HepG2 (cell line): ENCODE results near the gene RPL41. TPM values are rescaled to one million over a fixed set of nuclear protein-coding genes. Genes with fewer than 3 reads are reported as not detected.

Source experiments
- ATAC-seq: fragments of 200-7000 bp; cut with Tn5 transposase; 3 replicates; pipeline ENCODE4 v1.9.1; 2020; ENCODE audit warnings: mild to moderate bottlenecking, moderate library complexity
- BruUV-seq: library from RNA; stranded (reverse); fragments of 400-500 nt; replicated peaks from 2 replicates; lab custom pipeline; 2021; lab: Mats Ljungman, UMichigan
- CTCF ChIA-PET: fragments of 300-600 bp; formaldehyde crosslinking; extraction: SDS; loops from one replicate; lab custom pipeline; 2021; ENCODE audit warnings: low total read pairs, inconsistent platforms, low intra/inter-chr PET ratio; lab: Yijun Ruan, JAX
- POLR2A ChIA-PET: fragments of 350-600 bp; sonication (Branson Sonifier 250); formaldehyde crosslinking; loops from one replicate; lab custom pipeline; 2020; ENCODE audit warnings: antibody characterized with exemption, inconsistent platforms; lab: Yijun Ruan, JAX
- DNase-seq: peaks from one replicate; pipeline ENCODE4 v3.0.0-alpha.2; 2015; ENCODE audit warnings: low spot score
- FAIRE-seq: peaks from 3 replicates; lab custom pipeline; 2011; peaks lifted over from hg19 to GRCh38; lab: Jason Lieb, UNC
- H2AFZ ChIP-seq: one replicate; pipeline ENCODE4 v1.6.1; 2011; ENCODE audit warnings: low read length, inconsistent platforms
- H3K27ac ChIP-seq: fragments of 300-600 bp; 3 replicates; pipeline ENCODE4 v1.8.0; 2011; ENCODE audit warnings: mixed run types, mild to moderate bottlenecking, mixed read lengths, low read length, inconsistent platforms; ENCODE audit not compliant: insufficient read depth; ENCODE audit errors: extremely low read length
- H3K27me3 ChIP-seq, 2 experiments: fragments of 200-600 bp in 1 of 2; 2 replicates in 1 of 2; 3 replicates in 1 of 2; pipeline versions ENCODE4 v1.6.0 to v1.8.0; 2011; ENCODE audit warnings: low read length in 2 of 2, mild to moderate bottlenecking in 2 of 2, moderate library complexity in 2 of 2, inconsistent platforms in 1 of 2; ENCODE audit not compliant: insufficient read depth in 2 of 2, control insufficient read depth in 1 of 2
- H3K36me3 ChIP-seq, 2 experiments: fragments of 200-600 bp in 1 of 2; replicated peaks in 1 of 2; 2 replicates in 1 of 2; 3 replicates in 1 of 2; pipeline versions ENCODE4 v1.5.1 to v1.8.0; 2011; ENCODE audit warnings: low read length in 2 of 2, inconsistent platforms in 1 of 2; ENCODE audit not compliant: insufficient read depth in 2 of 2, control insufficient read depth in 1 of 2
- H3K4me1 ChIP-seq: 2 replicates; pipeline ENCODE4 v1.5.1; 2012; ENCODE audit warnings: low read length, inconsistent platforms; ENCODE audit not compliant: insufficient read depth
- H3K4me2 ChIP-seq: 2 replicates; pipeline ENCODE4 v1.6.0; 2011; ENCODE audit warnings: low read depth, low read length, inconsistent platforms
- H3K4me3 ChIP-seq, 3 experiments: fragments of 200-600 bp in 1 of 3; sonication (generic), shearing (Covaris generic) in 1 of 3; replicated peaks in 1 of 3; 2 replicates each; pipeline ENCODE4 v1.5.1; 2011 to 2016; ENCODE audit warnings: low read length in 3 of 3, inconsistent platforms in 2 of 3, low read depth in 2 of 3, mild to moderate bottlenecking in 2 of 3, control low read depth in 1 of 3, mixed read lengths in 1 of 3; ENCODE audit not compliant: insufficient read depth in 1 of 3
- H3K79me2 ChIP-seq: one replicate; pipeline ENCODE4 v1.6.1; 2011; ENCODE audit warnings: low read length, inconsistent platforms; ENCODE audit not compliant: insufficient read depth
- H3K9ac ChIP-seq: 2 replicates; pipeline ENCODE4 v1.6.0; 2011; ENCODE audit warnings: mild to moderate bottlenecking, low read depth, low read length, inconsistent platforms; ENCODE audit not compliant: insufficient read depth
- H3K9me3 ChIP-seq: 2 replicates; pipeline ENCODE4 v1.5.1; 2012; ENCODE audit warnings: mild to moderate bottlenecking, low read length
- H4K20me1 ChIP-seq: 2 replicates; pipeline ENCODE4 v1.6.0; 2011; ENCODE audit warnings: inconsistent platforms, mild to moderate bottlenecking, low read length, moderate library complexity; ENCODE audit not compliant: insufficient read depth
- CEBPG ChIP-seq: IDR thresholded peaks from 2 replicates; pipeline ENCODE4 v1.6.1; 2016
- ELF4 ChIP-seq: sonication (generic); formaldehyde crosslinking; IDR thresholded peaks from 2 replicates; pipeline ENCODE4 v1.5.0; 2020; ENCODE audit warnings: missing genetic modification reagents, mild to moderate bottlenecking, moderate library complexity, borderline replicate concordance
- FOXP1 ChIP-seq, 2 experiments: fragments of 450-650 bp in 1 of 2; IDR thresholded peaks; 2 replicates each; pipeline ENCODE4 v1.6.1; 2017 to 2018; ENCODE audit warnings: antibody characterized with exemption in 1 of 2
- HDAC1 ChIP-seq: sonication (generic); formaldehyde crosslinking; IDR thresholded peaks from 2 replicates; pipeline ENCODE4 v1.5.1; 2020; ENCODE audit warnings: mild to moderate bottlenecking, missing genetic modification reagents
- HMG20A ChIP-seq: IDR thresholded peaks from 2 replicates; pipeline ENCODE4 v1.6.1; 2016; ENCODE audit warnings: borderline replicate concordance
- HOXA3 ChIP-seq: sonication (generic); formaldehyde crosslinking; IDR thresholded peaks from 2 replicates; pipeline ENCODE4 v1.5.0; 2020; ENCODE audit warnings: missing genetic modification reagents
- KAT7 ChIP-seq: IDR thresholded peaks from 2 replicates; pipeline ENCODE4 v1.6.1; 2018; ENCODE audit warnings: borderline replicate concordance, missing compliant biosample characterization
- KMT2A ChIP-seq: sonication (generic); formaldehyde crosslinking; IDR thresholded peaks from 2 replicates; pipeline ENCODE4 v1.4.0; 2020; ENCODE audit warnings: missing genetic modification reagents
- LBX2 ChIP-seq: sonication (generic); formaldehyde crosslinking; IDR thresholded peaks from 2 replicates; pipeline ENCODE4 v1.5.0; 2020; ENCODE audit warnings: missing genetic modification reagents, mild to moderate bottlenecking, borderline replicate concordance
- MIER2 ChIP-seq: IDR thresholded peaks from 2 replicates; pipeline ENCODE4 v1.6.1; 2016; ENCODE audit warnings: missing biosample characterization, missing genetic modification reagents
- PPARG ChIP-seq: conservative IDR thresholded peaks from 2 replicates; pipeline ENCODE4 v1.6.1; 2016; ENCODE audit warnings: missing biosample characterization, missing genetic modification reagents
- SAP130 ChIP-seq: IDR thresholded peaks from 2 replicates; pipeline ENCODE4 v1.6.1; 2016; ENCODE audit warnings: low read depth
- SMAD3 ChIP-seq: sonication (generic); formaldehyde crosslinking; IDR thresholded peaks from 2 replicates; pipeline ENCODE4 v1.4.0; 2020; ENCODE audit warnings: missing genetic modification reagents
- SYNCRIP ChIP-seq: fragments of 200-400 bp; formaldehyde crosslinking; IDR thresholded peaks from 2 replicates; pipeline ENCODE4 v1.6.1; 2018; ENCODE audit warnings: mild to moderate bottlenecking, low read depth, low read length; ENCODE audit not compliant: insufficient read depth
- ZBTB25 ChIP-seq: IDR thresholded peaks from 2 replicates; pipeline ENCODE4 v1.6.1; 2018; ENCODE audit warnings: missing genetic modification reagents
- ZKSCAN1 ChIP-seq: fragments of 150-350 bp; IDR thresholded peaks from 2 replicates; pipeline ENCODE4 v1.6.1; 2014; ENCODE audit warnings: low read length
- ZNF615 ChIP-seq: sonication (generic); formaldehyde crosslinking; IDR thresholded peaks from 2 replicates; pipeline ENCODE4 v1.5.0; 2020; ENCODE audit warnings: mild to moderate bottlenecking, missing genetic modification reagents, borderline replicate concordance
- ZNF672 ChIP-seq: sonication (generic); formaldehyde crosslinking; IDR thresholded peaks from 2 replicates; pipeline ENCODE4 v1.8.1; 2022; ENCODE audit warnings: missing genetic modification reagents
- ZNF782 ChIP-seq: sonication (generic); formaldehyde crosslinking; IDR thresholded peaks from 2 replicates; pipeline ENCODE4 v1.4.0; 2020; ENCODE audit warnings: missing genetic modification reagents, mild to moderate bottlenecking, borderline replicate concordance
- WGBS: methylation state at CpG from one replicate; pipeline ENCODE4 v1.1.6; 2017; ENCODE audit warnings: low lambda C conversion rate; 5-methylcytosine and 5-hydroxymethylcytosine counted together
- in situ Hi-C: cut with HindIII; loops from 2 replicates; pipeline ENCODE4 v1.10.0; 2017; ENCODE audit warnings: low pct_unique_long_range_greater_than_20kb; ENCODE audit not compliant: extremely low pct_ligation_motif_present
- intact Hi-C: fragments of 100-400 bp; cut with micrococcal nuclease; formaldehyde crosslinking; loops from one replicate; pipeline ENCODE4 v1.10.0; 2022; ENCODE audit not compliant: unreplicated experiment
- polyA plus RNA-seq, 8 experiments: library from polyadenylated mRNA; depleted of rRNA in 3 of 8; stranded (reverse) in 7 of 8; unstranded in 1 of 8; fragments of >200 nt; fragmentation: Illumina TruSeq in 4 of 8; extraction: Trizol in 4 of 8; gene quantifications; 2 replicates each; pipeline versions ENCODE4 v1.2.1 to v1.2.3, GENCODE V29; 2011 to 2016; ENCODE audit warnings: low read depth in 4 of 8, missing spikeins in 1 of 8, mixed read lengths in 1 of 8; ENCODE audit not compliant: insufficient read depth in 1 of 8
- total RNA-seq, 5 experiments: library from RNA; depleted of rRNA; stranded (reverse); fragments of >200 nt; fragmentation: Illumina TruSeq; extraction: Trizol; gene quantifications; 2 replicates each; pipeline ENCODE4 v1.2.3, GENCODE V29; 2016; ENCODE audit warnings: low read depth in 1 of 5

Gene RPL41
- total and polyA plus RNA-seq, 2 of the 13 experiments (the other 11 are each of a cell fraction or from before 2014, with no cell fraction given) = 4,012 to 7,670 TPM

GRCh38 chr12:56122637-56123036 is 6.2 kb downstream of the RPL41 start (continued):
- no peak for TF ChIP-seq SMAD3 (CRISPR knock-in tag)
- TF ChIP-seq PPARG = no peak
- TF ChIP-seq HDAC1 = 0 out of 2 replicates have a peak, but pooled peaks have one; percentile 29
- peak; percentile 43; the same call in 1 of the 2 replicates for TF ChIP-seq SAP130
- 0 out of 2 replicates have a peak, but pooled peaks have one; percentile 19 for TF ChIP-seq HOXA3 (CRISPR knock-in tag)

- 49% methylated on average over 4 of the region's 4 CpGs for WGBS
- FAIRE-seq = no peak
- Histone ChIP-seq H2AFZ (no peak overlapping the region), H3K4me1 (peaks cover 84% of the 10 kb centered on the region), H3K27ac (peak overlapping the region; percentile 43), H3K4me2 (no peak overlapping the region), H3K36me3 (0 out of 5 replicates have a peak, but pooled peaks cover 0 to 4% of the 10 kb centered on the region in 2 experiments), H3K9me3 (no peaks in the 10 kb centered on the region), H4K20me1 (no peaks in the 10 kb centered on the region), H3K79me2 (peaks cover 14% of the 10 kb centered on the region), H3K9ac (no peak overlapping the region), H3K27me3 (no peaks in the 10 kb centered on the region), H3K4me3 (no peak overlapping the region)
- ChIA-PET POLR2A (interaction anchor here (1.2 to 1.5 kb wide), 3 partner anchors 34 to 66 kb away, joined by 4 to 8 read pairs (median 6); partner anchors contain the start of genes MYL6 and SMARCC2), CTCF (no interaction called here)
- in situ Hi-C loops (loop anchor here (5.0 kb wide), 1 partner anchor 33 kb away; the partner anchor contains the start of gene MYL6), intact Hi-C loops (no loop called here)
- no peak for ATAC-seq
- no TSS peak for BruUV-seq
- peak; percentile 43 for DNase-seq
- no peak for TF ChIP-seq ZNF782 (CRISPR knock-in tag)
- no peak for TF ChIP-seq SYNCRIP
- no peak for TF ChIP-seq ELF4 (CRISPR knock-in tag)
- TF ChIP-seq ZBTB25 = no peak
- TF ChIP-seq KAT7 (CRISPR knock-in tag) = no peak
- TF ChIP-seq HMG20A (CRISPR knock-in tag) = peak; percentile 29; the same call in 1 of the 2 replicates
- no peak for TF ChIP-seq CEBPG (CRISPR knock-in tag)
- no peak for TF ChIP-seq KMT2A (CRISPR knock-in tag)
- no peak for TF ChIP-seq ZNF672 (CRISPR knock-in tag)
- TF ChIP-seq LBX2 (CRISPR knock-in tag) = no peak
- TF ChIP-seq FOXP1 (IDR thresholded peaks at IDR 0.05) = no peak
- TF ChIP-seq FOXP1 (CRISPR knock-in tag; IDR thresholded peaks at IDR 0.05) = peak; percentile 24; the same call in 1 of the 2 replicates
- TF ChIP-seq MIER2 = no peak
- no peak for TF ChIP-seq ZNF615 (CRISPR knock-in tag)
- TF ChIP-seq ZKSCAN1 = no peak
Observed at GRCh38 chr12:56124133-56124532, 7.7 kb downstream of the RPL41 start.
